B cell (primary cell): ENCODE results near the gene HIPK3. TPM values are rescaled to one million over a fixed set of nuclear protein-coding genes. Genes with fewer than 3 reads are reported as not detected.

ENCODE experiments used
- ATAC-seq: fragments of 200-7000 bp; cut with Tn5 transposase; one replicate; pipeline ENCODE4 v1.10.0; 2021; ENCODE audit warnings: low read depth, mild to moderate bottlenecking, moderate number of reproducible peaks, moderate library complexity
- CTCF ChIA-PET: fragments of 350-600 bp; sonication (Branson Sonifier 250); formaldehyde crosslinking; loops from one replicate; lab custom pipeline; 2021; ENCODE audit warnings: antibody characterized with exemption, inconsistent platforms; lab: Charles Lee
- POLR2A ChIA-PET: fragments of 350-600 bp; sonication (Branson Sonifier 250); formaldehyde crosslinking; loops from one replicate; lab custom pipeline; 2021; ENCODE audit warnings: antibody characterized with exemption; lab: Charles Lee
- DNase-seq: peaks from one replicate; pipeline ENCODE4 v3.0.0; 2013
- H2AFZ ChIP-seq: 2 replicates; pipeline ENCODE4 v1.6.1; 2012; ENCODE audit warnings: mild to moderate bottlenecking, low read depth, low read length; ENCODE audit not compliant: insufficient read depth, poor library complexity, severe bottlenecking
- H3K27ac ChIP-seq, 2 donors: 1 replicate in 1 of 2; 2 replicates in 1 of 2; pipeline ENCODE4 v1.5.1; 2012 to 2013; ENCODE audit warnings: low read length in 2 of 2, mild to moderate bottlenecking in 2 of 2, moderate library complexity in 1 of 2
- H3K27me3 ChIP-seq, 4 experiments: fragments of 200-600 bp in 1 of 4; sonication (generic) in 1 of 4; replicated peaks in 1 of 4; 1 replicate in 2 of 4; 2 replicates in 2 of 4; pipeline versions ENCODE4 v1.6.1 to v1.7.0; 2013 to 2016; ENCODE audit warnings: low read length in 3 of 4, mild to moderate bottlenecking in 2 of 4, mixed read lengths in 1 of 4, moderate library complexity in 1 of 4; ENCODE audit not compliant: insufficient read depth in 4 of 4, control insufficient read depth in 3 of 4; ENCODE audit errors: control extremely low read depth in 1 of 4
- H3K36me3 ChIP-seq, 2 experiments: replicated peaks in 1 of 2; 1 replicate in 1 of 2; 2 replicates in 1 of 2; pipeline versions ENCODE4 v1.6.1 to v1.7.1; 2013; ENCODE audit warnings: low read length in 1 of 2; ENCODE audit not compliant: insufficient read depth in 2 of 2, control insufficient read depth in 1 of 2; ENCODE audit errors: control extremely low read depth in 1 of 2, extremely low read depth in 1 of 2
- H3K4me1 ChIP-seq, 2 donors: fragments of 200-600 bp in 1 of 2; sonication (generic) in 1 of 2; 1 replicate in 1 of 2; 2 replicates in 1 of 2; pipeline versions ENCODE4 v1.5.1 to v1.6.1; 2013 to 2017; ENCODE audit warnings: low read length in 2 of 2; ENCODE audit not compliant: control insufficient read depth in 2 of 2, insufficient read depth in 2 of 2
- H3K4me2 ChIP-seq: replicated peaks from 2 replicates; pipeline ENCODE3; 2012; ENCODE audit warnings: mild to moderate bottlenecking, low read depth, low read length; ENCODE audit not compliant: poor library complexity, severe bottlenecking
- H3K4me3 ChIP-seq, 5 experiments: fragments of 200-600 bp in 1 of 5; sonication (generic) in 1 of 5; 1 replicate in 3 of 5; 2 replicates in 2 of 5; pipeline versions ENCODE4 v1.5.1 to v1.7.0; 2011 to 2016; ENCODE audit warnings: low read length in 4 of 5, mild to moderate bottlenecking in 4 of 5, low read depth in 2 of 5, control low read depth in 1 of 5, moderate library complexity in 1 of 5; ENCODE audit not compliant: insufficient read depth in 1 of 5; ENCODE audit errors: control extremely low read depth in 1 of 5, extremely low read depth in 1 of 5
- H3K79me2 ChIP-seq: fragments of 200-600 bp; sonication (generic); one replicate; pipeline ENCODE4 v1.6.0; 2016; ENCODE audit warnings: low read length; ENCODE audit not compliant: control insufficient read depth, insufficient read depth
- H3K9ac ChIP-seq: fragments of 200-600 bp; sonication (generic); 2 replicates; pipeline ENCODE4 v1.6.1; 2017; ENCODE audit warnings: mild to moderate bottlenecking, low read length, moderate library complexity
- H3K9me3 ChIP-seq, 3 donors: one replicate each; pipeline versions ENCODE4 v1.6.1 to v1.7.1; 2013; ENCODE audit warnings: low read length in 2 of 3; ENCODE audit not compliant: control insufficient read depth in 2 of 3, insufficient read depth in 1 of 3; ENCODE audit errors: control extremely low read depth in 1 of 3
- H4K20me1 ChIP-seq: 2 replicates; pipeline ENCODE4 v1.6.0; 2012; ENCODE audit warnings: mild to moderate bottlenecking, low read length; ENCODE audit not compliant: insufficient read depth, control insufficient read depth, poor library complexity, severe bottlenecking
- H3K27ac Mint-ChIP-seq: one replicate; pipeline ENCODE4 v1.8.0; 2021; ENCODE audit warnings: mixed read lengths
- H3K27me3 Mint-ChIP-seq: one replicate; pipeline ENCODE4 v1.8.0; 2021; ENCODE audit warnings: mixed read lengths
- H3K4me1 Mint-ChIP-seq: one replicate; pipeline ENCODE4 v1.8.0; 2021; ENCODE audit warnings: mixed read lengths
- H3K4me3 Mint-ChIP-seq: one replicate; pipeline ENCODE4 v1.8.0; 2021; ENCODE audit warnings: mixed read lengths
- H3K9me3 Mint-ChIP-seq: one replicate; pipeline ENCODE4 v1.8.0; 2022; ENCODE audit warnings: mixed read lengths; ENCODE audit not compliant: insufficient read depth
- EZH2 ChIP-seq: IDR thresholded peaks from 2 replicates; pipeline ENCODE4 v1.6.1; 2012; ENCODE audit warnings: borderline replicate concordance, low read depth, mild to moderate bottlenecking, moderate library complexity, low read length; ENCODE audit not compliant: insufficient read depth, poor library complexity, severe bottlenecking
- WGBS: methylation state at CpG from one replicate; pipeline ENCODE4 v1.1.5; 2013; ENCODE audit warnings: missing lambda C conversion rate; ENCODE audit not compliant: insufficient coverage; 5-methylcytosine and 5-hydroxymethylcytosine counted together
- intact Hi-C: fragments of 100-400 bp; cut with micrococcal nuclease; formaldehyde crosslinking; loops from one replicate; pipeline ENCODE4 v1.10.0; 2022
- polyA plus RNA-seq: library from polyadenylated mRNA; depleted of rRNA; stranded (reverse); fragments of >200 nt; gene quantifications from 2 replicates; pipeline ENCODE4 v1.2.3, GENCODE V29; 2012
- total RNA-seq, 2 donors: library from RNA; stranded (reverse); fragments of 120-200 nt in 1 of 2; gene quantifications; 1 replicate in 1 of 2; 2 replicates in 1 of 2; pipeline versions ENCODE4 v1.2.3 to v1.2.4, GENCODE V29; 2013 to 2022
- TF ChIP-seq, protein P1 (sequence below): fragments of 200-600 bp; IDR thresholded peaks from one replicate; pipeline ENCODE4 v1.8.0; 2022; ENCODE audit warnings: antibody characterized with exemption, mild to moderate bottlenecking

The HIPK3 gene
- total and polyA plus RNA-seq, 2 donors (not counting 1 experiment from before 2014, with no cell fraction given) = 13.1 to 81.6 TPM

DNA sequence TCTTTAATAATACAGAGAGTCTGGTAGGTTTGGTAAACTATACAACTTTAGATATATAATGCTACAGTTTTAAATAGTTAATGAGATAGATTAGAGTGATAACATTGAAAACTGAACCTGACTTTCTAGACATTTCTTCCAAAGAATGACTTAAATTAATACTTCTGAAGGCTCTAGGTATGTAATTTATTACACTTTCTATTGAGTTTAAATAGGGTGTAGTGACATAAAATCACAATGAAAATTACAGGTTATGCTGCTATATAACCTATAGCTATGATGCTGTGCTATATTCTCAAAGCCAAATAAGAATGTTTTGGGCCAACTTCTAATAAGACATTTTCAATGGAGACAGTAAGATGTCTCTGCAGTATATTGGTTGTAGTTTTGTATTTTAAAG lies 7.7 kb downstream of the HIPK3 start:
- no peak overlapping the region for H3K4me3 ChIP-seq
- DNase-seq (no peak), ATAC-seq (no peak)
- POLR2A ChIA-PET = no interaction called here
- intact Hi-C loops = no loop called here
- Mint-ChIP-seq H3K4me3 (no peak overlapping the region), H3K27ac (no peak overlapping the region), H3K4me1 (peaks cover 47% of the 10 kb centered on the region), H3K9me3 (no peaks in the 10 kb centered on the region), H3K27me3 (no peaks in the 10 kb centered on the region)
- H3K4me1 ChIP-seq = peaks cover 9 to 15% of the 10 kb centered on the region in 2 donors
- no peak overlapping the region for H2AFZ ChIP-seq
- H3K4me2 ChIP-seq = no peak overlapping the region
- H3K27ac ChIP-seq = no peak overlapping the region
- H3K9ac ChIP-seq = no peak overlapping the region
- H4K20me1 ChIP-seq = peaks cover 82% of the 10 kb centered on the region
- H3K9me3 ChIP-seq = no peaks in the 10 kb centered on the region
- H3K27me3 ChIP-seq = no peaks in the 10 kb centered on the region
- TF ChIP-seq EZH2 = no peak
- CTCF ChIA-PET = interaction anchor here (0.6 to 1.0 kb wide), 2 partner anchors 25 to 43 kb away, joined by 3 to 4 read pairs; no protein-coding TSS in a partner anchor
- peaks cover 98% of the 10 kb centered on the region for H3K79me2 ChIP-seq
- H3K36me3 ChIP-seq = no peaks in the 10 kb centered on the region

DNA sequence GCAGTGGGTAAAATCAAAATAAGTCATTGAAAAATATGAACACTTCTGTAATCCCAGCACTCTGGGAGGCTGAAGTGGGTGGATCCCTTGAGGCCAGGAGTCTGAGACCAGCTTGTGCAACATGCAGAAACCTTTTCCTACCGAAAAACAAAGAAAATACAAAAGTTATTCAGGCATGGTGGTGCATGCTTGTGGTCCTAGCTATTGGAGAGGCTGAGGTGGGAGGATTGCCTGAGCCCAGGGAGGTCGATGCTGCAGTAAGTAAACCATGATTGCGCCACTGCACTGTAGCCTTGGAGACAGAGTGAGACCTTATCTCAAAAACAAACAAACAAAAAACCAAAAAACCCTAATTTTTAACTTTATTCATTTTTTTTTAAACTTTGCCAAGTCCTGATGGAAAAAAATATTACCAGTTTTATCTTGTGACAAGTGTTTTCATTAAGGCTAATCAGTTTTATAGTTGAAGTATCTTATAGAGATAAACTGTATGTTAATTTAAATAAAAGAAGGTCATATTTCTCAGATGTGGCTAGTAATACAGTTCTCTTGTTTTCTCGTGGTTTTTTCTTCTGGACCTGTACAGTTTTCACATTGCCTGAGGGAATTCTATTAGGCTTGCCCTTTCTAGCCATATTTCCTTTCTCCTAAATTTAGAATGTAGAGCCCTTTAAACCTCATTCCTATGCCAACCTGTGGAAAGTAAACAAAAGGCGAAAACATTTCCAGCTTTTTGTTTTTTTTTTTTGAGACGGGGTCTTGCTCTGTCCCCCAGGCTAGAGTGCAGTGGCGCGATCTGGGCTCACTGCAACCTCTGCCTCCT lies 9.4 kb downstream of the HIPK3 start:
- Histone ChIP-seq H3K27me3 (no peaks in the 10 kb centered on the region), H3K9ac (no peak overlapping the region), H3K4me1 (peaks cover 9 to 12% of the 10 kb centered on the region in 2 donors), H3K36me3 (no peaks in the 10 kb centered on the region), H3K9me3 (no peaks in the 10 kb centered on the region), H3K79me2 (peaks cover 99% of the 10 kb centered on the region), H3K27ac (no peak overlapping the region), H3K4me3 (no peak overlapping the region), H4K20me1 (peaks cover 84% of the 10 kb centered on the region), H3K4me2 (peak overlapping the region; percentile 12), H2AFZ (no peak overlapping the region)
- H3K9me3 Mint-ChIP-seq = no peaks in the 10 kb centered on the region
- no peak overlapping the region for H3K4me3 Mint-ChIP-seq
- H3K27ac Mint-ChIP-seq = no peak overlapping the region
- ATAC-seq = no peak
- TF ChIP-seq EZH2 = no peak
- TF ChIP-seq, protein P1, sequence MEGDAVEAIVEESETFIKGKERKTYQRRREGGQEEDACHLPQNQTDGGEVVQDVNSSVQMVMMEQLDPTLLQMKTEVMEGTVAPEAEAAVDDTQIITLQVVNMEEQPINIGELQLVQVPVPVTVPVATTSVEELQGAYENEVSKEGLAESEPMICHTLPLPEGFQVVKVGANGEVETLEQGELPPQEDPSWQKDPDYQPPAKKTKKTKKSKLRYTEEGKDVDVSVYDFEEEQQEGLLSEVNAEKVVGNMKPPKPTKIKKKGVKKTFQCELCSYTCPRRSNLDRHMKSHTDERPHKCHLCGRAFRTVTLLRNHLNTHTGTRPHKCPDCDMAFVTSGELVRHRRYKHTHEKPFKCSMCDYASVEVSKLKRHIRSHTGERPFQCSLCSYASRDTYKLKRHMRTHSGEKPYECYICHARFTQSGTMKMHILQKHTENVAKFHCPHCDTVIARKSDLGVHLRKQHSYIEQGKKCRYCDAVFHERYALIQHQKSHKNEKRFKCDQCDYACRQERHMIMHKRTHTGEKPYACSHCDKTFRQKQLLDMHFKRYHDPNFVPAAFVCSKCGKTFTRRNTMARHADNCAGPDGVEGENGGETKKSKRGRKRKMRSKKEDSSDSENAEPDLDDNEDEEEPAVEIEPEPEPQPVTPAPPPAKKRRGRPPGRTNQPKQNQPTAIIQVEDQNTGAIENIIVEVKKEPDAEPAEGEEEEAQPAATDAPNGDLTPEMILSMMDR = no peak
- DNase-seq = no peak
- intact Hi-C loops = no loop called here
- ChIA-PET POLR2A (interaction anchor here (0.6 kb wide), 1 partner anchor 120 kb away, joined by 3 read pairs; no protein-coding TSS in a partner anchor), CTCF (interaction anchor here (0.6 kb wide), 1 partner anchor 45 kb away, joined by 3 read pairs; no protein-coding TSS in a partner anchor)
- 98% methylated on average over 4 of the region's 8 CpGs for WGBS
- H3K27me3 Mint-ChIP-seq = no peaks in the 10 kb centered on the region
- H3K4me1 Mint-ChIP-seq = peaks cover 35% of the 10 kb centered on the region
